Left lobe of liver (tissue), 2 donors: Measurements from ENCODE around the gene AGPS. TPM values are rescaled to one million over a fixed set of nuclear protein-coding genes. Genes with fewer than 3 reads are reported as not detected.
"Not testable (repeated sequence)": the region's sequence is repeated elsewhere in the genome, so short reads cannot be mapped to it uniquely, and the experiment has no call there.

Experiments
- ATAC-seq: fragments of 200-7000 bp; cut with Tn5 transposase; one replicate; pipeline ENCODE4 v1.9.1; 2020; ENCODE audit warnings: mild to moderate bottlenecking, moderate library complexity
- DNase-seq: peaks from one replicate; pipeline ENCODE4 v3.0.0-alpha.2; 2020; ENCODE audit warnings: low spot score
- total RNA-seq: library from RNA; stranded (reverse); gene quantifications from one replicate; pipeline ENCODE4 v1.2.1, GENCODE V29; 2021
- donor health status: DM: no; HTN: no; CAD: no; lungs with moderate emphysema.
- donor health status: DM: no; HTN: yes; CAD: no.

The AGPS gene
- total RNA-seq, 1 donor from 2014 or later: 31.0 TPM

- DNase-seq (no peak), ATAC-seq (no peak)
Measured at GRCh38 chr2:177465400-177466138, 73.0 kb downstream of the AGPS start.

- ATAC-seq (no peak), DNase-seq (no peak)
Measured at GRCh38 chr2:177466337-177467195, 74.0 kb downstream of the AGPS start.

- DNase-seq (no peak), ATAC-seq (no peak)
Measured at GRCh38 chr2:177467646-177468045, 75.1 kb downstream of the AGPS start.

GRCh38 chr2:177471990-177472389 lies 79.4 kb downstream of the AGPS start:
- no peak for ATAC-seq
- no peak for DNase-seq

- ATAC-seq (no peak), DNase-seq (no peak)
Measured at GRCh38 chr2:177474301-177474700, 81.7 kb downstream of the AGPS start.

GRCh38 chr2:177474998-177475397 lies 82.4 kb downstream of the AGPS start:
- ATAC-seq (no peak), DNase-seq (no peak)

- no peak for ATAC-seq
Measured at GRCh38 chr2:177476897-177477296, 84.3 kb downstream of the AGPS start.

GRCh38 chr2:177478029-177478428 lies 85.5 kb downstream of the AGPS start:
- ATAC-seq: no peak

More at GRCh38 chr2:177476897-177477296, 84.3 kb downstream of the AGPS start:
- DNase-seq: no peak

GRCh38 chr2:177478907-177479306 lies 86.3 kb downstream of the AGPS start:
- DNase-seq: no peak

More at GRCh38 chr2:177478029-177478428, 85.5 kb downstream of the AGPS start:
- DNase-seq: no peak

GRCh38 chr2:177482195-177482594 lies 89.6 kb downstream of the AGPS start:
- ATAC-seq: no peak
- DNase-seq: no peak

More at GRCh38 chr2:177478907-177479306, 86.3 kb downstream of the AGPS start:
- no peak for ATAC-seq

GRCh38 chr2:177483531-177483930 lies 91.0 kb downstream of the AGPS start:
- DNase-seq: no peak
- no peak for ATAC-seq

- ATAC-seq (no peak), DNase-seq (no peak)
Measured at GRCh38 chr2:177484180-177484795, 91.7 kb downstream of the AGPS start.

GRCh38 chr2:177485657-177486056 lies 93.1 kb downstream of the AGPS start:
- DNase-seq, ATAC-seq: not testable (repeated sequence)

- peak; percentile 75 for ATAC-seq
- DNase-seq: no peak
Measured at GRCh38 chr2:177489719-177490301, 97.2 kb downstream of the AGPS start.

GRCh38 chr2:177495945-177496344 lies 103.4 kb downstream of the AGPS start:
- no peak for ATAC-seq
- DNase-seq: no peak

GRCh38 chr2:177496921-177497320 lies 104.3 kb downstream of the AGPS start:
- DNase-seq: no peak

GRCh38 chr2:177501186-177501585 lies 108.6 kb downstream of the AGPS start:
- ATAC-seq: no peak
- DNase-seq: no peak

More at GRCh38 chr2:177496921-177497320, 104.3 kb downstream of the AGPS start:
- ATAC-seq: no peak

- DNase-seq: no peak
Measured at GRCh38 chr2:177506505-177506904, 113.9 kb downstream of the AGPS start.

GRCh38 chr2:177506998-177507397 lies 114.4 kb downstream of the AGPS start:
- ATAC-seq: no peak

More at GRCh38 chr2:177506505-177506904, 113.9 kb downstream of the AGPS start:
- ATAC-seq: no peak

GRCh38 chr2:177516824-177517544 lies 124.4 kb downstream of the AGPS start:
- DNase-seq (no peak), ATAC-seq (no peak)

More at GRCh38 chr2:177506998-177507397, 114.4 kb downstream of the AGPS start:
- no peak for DNase-seq
